KBM-7 (cell line): ENCODE measurements around the gene SLC9A8.

Experiments used
- DNase-seq: peaks from one replicate; pipeline ENCODE4 v3.0.0-alpha.2; 2015
- in situ Hi-C: fragments of 300-500 bp; cut with MboI; formaldehyde crosslinking; loops from 2 replicates; pipeline ENCODE4 v1.14.3; 2020; ENCODE audit warnings: low sequenced_read_pairs, low pct_unique_long_range_greater_than_20kb, mixed read lengths

The SLC9A8 gene

DNA sequence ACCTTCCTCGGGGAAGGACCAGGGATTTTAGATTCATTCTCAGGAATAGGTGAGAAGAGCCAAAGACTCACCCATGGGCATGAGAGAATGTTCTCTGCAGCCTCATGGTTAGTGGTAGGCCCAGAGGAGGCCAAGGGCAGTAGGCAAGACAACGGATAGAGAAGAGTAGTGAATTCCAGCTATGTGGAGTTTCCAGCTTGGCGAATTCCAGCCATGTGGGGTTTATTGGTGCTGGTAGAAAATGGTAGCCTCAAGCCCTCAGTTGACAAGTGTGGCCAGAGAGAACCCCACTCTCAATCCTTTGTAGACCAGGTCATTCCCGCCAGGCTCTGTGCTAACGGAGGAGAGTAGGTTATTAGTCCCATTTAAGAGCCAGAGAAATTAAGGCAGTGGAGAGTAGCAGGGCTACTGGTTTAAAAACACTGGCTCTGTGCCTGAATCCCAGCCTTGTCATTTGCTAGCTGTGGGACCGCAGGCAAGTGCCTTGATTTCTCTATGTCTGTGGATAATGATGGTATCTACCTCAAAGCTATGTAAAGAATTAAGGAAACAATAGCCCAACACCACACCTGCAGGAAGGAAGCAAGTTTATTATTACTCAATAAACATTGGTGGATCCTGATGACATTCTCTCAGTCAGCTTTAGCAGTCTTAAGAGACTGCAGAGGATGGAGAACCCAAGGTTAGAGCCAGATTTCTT is 2.0 kb upstream of the SLC9A8 start:
- in situ Hi-C loops: no loop called here
- DNase-seq: no peak

DNA sequence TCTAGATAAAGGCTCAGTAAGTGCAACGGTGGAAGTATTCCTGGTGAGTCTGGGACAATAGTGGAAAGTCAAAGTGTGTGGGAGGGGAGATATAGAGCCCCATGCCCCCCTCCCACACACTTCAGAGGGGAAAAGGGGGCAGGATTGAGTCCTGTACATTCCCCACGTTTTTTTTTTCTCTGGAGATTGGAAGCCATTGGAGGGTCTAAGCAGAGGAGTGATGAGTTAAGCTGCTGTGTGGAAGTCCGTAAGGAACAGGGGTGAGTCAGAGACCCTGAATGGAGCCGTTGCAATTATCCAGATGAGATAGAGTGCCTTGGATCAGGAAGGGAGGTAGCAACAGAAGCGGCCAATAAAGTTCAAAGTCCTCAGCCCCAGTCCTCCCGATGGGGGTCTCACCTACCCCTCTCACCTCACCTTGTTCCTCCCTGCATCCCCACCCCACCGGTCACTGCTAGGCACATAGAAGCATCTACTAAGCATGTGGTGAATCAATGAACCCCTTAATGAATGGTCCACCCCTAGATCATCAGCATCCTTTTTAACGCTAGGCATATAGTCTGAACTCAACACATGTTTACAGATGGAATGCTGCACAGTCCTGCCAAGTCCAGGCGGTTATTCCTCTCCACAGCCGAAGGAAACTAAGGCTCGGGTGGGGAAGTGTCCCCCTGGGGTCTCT is 662 bp upstream of the SLC9A8 start:
- in situ Hi-C loops: no loop called here
- DNase-seq: no peak

DNA sequence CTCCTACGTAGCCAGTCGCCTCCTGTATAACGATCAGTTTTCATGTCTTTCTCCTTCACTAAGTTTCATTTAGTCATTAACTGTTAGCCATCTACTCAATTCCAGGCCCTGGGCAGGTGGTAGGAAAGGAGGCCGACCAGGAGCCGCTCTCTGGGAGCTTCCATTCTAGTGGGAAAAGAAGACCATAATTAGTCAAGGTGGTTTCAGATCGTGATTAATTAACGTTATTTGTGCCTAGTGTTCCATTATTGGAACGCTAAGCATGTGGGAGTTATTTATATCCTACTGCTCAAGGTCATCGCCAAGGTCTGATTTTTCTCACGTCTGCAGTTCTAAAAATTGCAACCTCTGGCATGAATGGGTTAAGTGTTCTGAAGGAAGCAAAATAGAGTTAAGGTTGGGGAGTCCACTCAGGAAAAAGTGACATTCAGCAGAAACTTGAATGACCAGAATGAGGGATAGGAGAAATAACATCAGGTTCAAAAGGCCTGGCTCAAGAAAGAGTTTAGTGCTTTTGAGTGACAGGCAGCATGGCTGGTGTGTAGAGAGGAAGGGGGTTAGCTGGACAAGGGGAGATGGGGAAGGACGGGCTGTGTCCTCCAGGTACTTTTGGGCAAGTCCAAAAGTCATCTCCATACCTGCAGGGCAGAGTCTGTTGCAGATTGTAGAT is 812 bp downstream of the SLC9A8 start:
- no peak for DNase-seq
- in situ Hi-C loops: no loop called here

DNA sequence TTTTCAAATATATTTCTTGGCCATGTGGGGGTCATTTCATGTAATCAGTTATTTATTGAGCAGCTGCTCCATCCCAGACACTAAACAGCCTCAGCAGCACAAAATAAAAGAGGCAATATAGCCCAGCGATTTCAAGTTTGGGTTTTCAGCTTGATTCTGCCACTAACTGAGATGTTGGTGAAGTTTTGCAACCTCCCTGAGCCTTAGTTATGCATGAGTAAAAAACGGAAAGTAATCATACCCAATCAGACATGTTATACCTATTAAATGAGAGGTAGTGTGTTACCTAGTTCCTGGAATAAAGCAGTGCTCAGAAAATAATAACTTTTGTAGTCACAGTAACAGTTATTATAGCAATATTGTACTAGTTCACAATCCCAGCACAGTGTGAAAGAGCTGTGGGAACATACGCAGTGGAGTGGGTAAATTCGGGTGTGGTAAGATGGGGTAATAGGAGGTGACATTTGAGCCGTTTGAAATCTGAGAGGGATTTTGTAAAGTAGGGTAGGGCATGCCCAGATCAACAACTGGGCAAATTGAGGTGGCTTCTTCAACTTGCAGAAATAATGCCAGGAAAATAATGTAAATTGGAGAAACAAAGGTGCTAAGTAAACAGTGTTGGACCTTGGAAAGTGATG is 1.5 kb downstream of the SLC9A8 start:
- DNase-seq: no peak
- in situ Hi-C loops: no loop called here

DNA sequence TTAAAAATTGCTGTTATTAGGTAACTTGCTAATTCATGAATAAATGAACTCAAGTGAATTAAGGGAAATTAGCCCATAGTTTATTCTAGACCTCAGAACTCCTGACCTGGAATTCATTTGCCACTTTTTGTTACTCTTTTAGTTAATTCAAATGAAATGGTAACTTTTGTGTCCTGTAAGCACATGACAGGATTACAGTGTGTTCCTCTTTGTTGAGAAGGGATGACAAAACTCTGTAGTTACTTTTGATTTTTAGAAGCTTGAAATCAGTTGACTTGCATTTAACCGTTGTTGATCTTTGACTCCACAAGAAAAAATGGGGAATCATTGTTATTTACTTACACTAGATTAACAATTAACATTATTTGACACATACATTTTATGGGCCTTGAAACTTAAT is 6.2 kb downstream of the SLC9A8 start:
- no peak for DNase-seq
- in situ Hi-C loops: no loop called here

DNA sequence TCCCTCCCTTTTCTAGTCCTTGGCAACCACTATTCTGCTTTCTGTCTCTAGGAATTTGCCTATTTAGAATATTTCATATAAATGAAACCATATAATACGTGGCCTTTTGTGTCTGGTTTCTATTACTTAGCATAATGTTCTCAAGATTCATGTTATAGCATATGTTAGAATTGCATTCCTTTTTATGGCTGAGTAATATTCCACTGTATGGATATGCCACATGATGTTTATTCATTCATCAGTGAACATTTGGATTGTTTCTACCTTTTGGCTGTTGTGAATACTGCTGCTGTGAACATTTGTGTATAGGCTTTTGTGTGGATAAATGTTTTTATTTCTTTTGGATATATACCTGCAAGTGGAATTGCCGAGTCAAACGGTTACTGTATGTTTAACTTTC is 7.1 kb downstream of the SLC9A8 start:
- in situ Hi-C loops: no loop called here
- no peak for DNase-seq

DNA sequence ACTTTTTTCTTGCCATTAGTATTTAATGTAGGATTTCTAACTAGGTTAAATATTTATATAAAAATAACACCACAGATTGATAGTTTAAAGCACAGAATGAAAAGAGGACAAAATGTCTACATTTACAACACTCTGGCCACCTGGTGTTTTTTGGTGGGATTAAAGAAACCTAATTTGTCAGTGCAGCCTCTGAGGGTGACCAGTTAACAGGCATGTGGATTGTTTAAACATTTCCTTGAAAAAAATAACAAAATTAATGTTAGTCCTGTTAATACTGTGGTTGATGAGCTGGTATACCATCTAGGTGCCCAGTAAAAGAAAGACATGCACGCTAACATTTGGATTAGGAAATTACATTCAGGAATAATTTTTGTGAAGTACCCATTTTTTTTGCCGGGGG is 8.8 kb downstream of the SLC9A8 start:
- in situ Hi-C loops: no loop called here
- no peak for DNase-seq

DNA sequence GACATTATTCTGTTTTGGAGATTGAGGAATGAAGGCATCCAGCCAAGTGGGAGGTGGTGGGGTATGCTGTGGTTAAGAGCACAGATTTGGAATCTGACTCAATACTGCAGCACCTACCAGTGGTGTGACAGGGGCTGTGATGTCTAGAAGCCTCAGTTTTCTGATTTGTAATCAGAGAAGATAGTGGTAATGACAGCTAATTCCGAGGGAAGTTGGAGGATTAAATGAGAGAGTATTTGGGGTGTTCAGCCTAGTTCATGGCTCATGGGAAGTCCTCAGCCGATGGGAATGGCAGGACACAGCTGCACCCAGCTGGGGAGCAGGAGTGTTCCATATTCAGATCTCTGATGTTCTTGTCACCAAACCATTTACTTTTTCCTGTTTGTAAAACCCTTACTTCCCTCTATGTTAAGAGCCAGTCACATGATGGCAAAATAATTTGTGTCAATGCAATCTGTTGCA is 9.3 kb downstream of the SLC9A8 start:
- in situ Hi-C loops: no loop called here
- no peak for DNase-seq

DNA sequence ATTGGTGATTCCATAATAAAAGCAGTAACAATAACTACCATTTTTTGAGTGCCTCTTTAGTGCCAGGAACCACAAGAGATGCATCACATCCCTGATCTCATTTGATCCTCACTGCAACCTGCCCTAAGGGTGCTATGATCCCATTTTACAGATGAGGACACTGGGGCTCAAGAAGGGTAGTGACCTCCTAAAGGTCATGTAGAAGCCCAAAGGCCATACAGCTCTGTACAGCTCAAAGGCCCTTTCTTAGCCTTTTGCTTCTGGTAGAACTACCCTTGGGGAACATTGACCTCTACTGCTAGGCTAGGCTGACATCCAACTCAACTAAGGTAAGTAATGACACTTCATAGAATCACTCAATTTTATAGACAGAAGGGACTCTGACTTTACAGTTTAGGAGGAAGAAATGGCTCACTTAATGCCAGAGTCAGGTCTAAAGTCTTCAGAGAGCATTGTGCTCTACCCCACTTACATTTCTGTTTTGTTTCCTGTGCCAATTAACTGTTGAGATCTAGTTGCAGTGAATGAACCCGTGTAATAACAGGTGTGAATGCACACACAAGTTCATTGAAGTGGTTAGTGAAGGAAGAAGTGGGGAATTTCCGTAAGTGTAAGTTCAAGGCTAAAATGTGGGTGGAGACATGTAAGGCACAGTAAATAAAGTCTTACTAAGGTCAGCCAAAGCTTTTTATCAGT is 10.7 kb downstream of the SLC9A8 start:
- no peak for DNase-seq
- in situ Hi-C loops: no loop called here

DNA sequence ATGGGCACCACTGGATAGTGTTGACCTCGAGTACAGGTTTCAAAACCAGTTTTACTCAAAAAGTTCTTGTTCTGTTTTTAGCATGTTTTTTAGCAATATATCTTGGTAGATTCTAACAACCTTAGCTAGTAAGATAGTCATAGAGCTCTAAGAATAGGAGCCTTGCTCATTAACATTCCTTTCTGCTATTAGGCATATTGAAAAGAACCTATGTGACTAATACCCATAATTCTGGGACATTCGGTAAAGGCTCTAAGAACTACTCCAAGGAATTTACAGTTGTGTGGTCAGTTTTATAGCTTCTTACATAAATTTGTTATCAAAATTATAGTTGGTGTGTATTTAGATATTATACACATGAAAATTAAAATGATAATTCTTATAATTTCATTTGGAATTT is 11.6 kb downstream of the SLC9A8 start:
- in situ Hi-C loops: no loop called here
- DNase-seq: no peak

DNA sequence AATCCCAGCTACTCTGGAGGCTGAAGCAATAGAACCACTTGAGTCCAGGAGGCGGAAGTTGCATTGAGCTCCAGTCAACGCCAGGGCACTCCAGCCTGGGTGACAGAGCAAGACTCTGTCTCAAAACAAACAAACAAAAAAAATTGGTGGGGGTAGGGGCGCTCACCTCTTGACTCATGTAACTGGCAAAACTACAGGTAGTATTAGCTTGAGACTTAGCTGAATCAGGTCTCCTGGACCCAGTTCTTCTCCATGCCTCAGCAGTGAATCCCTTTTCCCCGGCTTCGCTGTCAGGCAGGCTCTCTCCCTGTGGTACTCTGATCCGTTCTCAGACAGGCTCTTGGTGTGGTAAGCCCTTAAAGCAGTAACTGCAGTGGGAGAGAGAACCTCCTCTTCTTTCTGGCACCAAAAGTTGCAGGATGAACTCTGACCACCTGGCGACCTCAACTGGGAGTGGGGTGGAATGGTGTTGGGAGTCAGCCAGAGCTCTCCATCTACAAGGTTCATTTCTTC is 12.9 kb downstream of the SLC9A8 start:
- DNase-seq: no peak
- in situ Hi-C loops: no loop called here

DNA sequence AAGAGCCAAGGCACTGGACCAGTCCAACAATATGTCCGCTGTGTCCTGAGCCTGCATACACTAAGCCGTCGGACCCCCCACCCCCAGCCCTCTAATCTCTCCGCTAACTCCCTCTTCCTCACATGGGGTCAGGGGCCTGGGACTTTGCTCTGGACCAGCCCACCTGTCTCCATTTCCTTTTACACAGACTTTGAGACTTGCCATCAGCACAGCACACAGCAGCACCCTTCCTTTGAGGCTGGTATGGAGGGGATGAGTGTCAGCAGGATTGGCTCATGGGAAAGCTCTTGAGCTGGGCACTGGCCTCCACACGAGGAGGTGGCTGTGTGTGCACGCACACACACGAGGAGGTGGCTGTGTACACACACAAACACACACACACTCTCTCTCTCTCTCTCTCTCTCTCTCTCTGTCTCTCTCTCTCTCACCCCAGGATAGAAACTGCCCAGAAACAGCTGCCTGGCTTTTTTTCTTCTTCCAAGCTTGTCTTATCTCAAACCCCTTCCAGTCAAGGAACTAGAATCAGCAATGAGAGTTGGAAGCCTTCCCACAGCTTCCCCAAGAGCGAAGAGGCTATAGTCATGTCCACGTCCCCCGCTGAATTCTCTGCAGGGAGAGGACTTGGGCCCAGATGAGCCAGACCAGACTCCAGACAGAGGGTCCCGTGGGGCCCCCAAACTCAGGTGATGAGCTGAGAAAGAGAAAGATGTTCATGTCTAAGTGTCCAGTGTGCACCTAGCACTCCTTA is 18.6 kb downstream of the SLC9A8 start:
- in situ Hi-C loops: no loop called here

DNA sequence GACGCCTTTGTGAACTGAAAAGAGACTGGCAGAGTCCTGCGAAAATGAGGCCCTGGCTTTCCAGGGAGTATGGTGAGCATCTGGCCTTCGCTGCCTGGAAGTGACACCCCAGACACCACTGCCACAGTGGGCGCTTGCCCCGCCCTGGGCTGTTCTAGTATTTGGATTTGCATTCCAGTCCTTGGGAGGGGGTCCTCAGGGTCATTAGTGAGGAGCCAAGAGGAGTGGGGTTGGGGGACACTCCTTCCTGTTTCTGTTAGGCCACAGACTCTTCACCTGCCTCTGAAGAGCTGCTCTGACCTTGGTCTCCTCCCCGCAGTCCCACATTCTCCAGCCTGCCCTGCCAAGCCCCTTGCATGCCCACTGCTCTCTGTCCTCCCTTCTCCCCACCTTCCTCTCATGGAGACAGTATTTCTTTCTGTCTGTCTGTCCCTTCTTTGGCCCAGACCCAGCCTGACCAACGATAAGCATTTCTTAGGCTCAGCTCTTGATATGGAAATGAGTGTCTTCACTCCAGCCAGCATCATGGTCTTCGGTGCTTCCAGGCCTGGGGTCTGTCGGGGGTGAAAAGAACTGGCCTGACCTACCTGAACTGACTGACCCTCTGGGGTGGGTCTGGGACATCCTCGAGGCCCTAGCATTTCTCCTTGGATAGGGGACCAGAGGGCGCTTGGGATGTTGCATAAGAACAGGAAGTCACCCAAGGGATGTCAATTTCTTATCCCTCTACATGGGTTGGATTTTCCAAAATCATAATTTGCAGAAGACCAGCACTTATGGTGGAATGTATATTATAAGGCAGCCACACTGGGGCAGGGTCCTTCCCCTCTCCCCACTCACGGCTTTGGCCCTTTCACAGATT is 19.4 kb downstream of the SLC9A8 start:
- in situ Hi-C loops: no loop called here
- no peak for DNase-seq

More for the DNA sequence above, 18.6 kb downstream of the SLC9A8 start:
- no peak for DNase-seq

DNA sequence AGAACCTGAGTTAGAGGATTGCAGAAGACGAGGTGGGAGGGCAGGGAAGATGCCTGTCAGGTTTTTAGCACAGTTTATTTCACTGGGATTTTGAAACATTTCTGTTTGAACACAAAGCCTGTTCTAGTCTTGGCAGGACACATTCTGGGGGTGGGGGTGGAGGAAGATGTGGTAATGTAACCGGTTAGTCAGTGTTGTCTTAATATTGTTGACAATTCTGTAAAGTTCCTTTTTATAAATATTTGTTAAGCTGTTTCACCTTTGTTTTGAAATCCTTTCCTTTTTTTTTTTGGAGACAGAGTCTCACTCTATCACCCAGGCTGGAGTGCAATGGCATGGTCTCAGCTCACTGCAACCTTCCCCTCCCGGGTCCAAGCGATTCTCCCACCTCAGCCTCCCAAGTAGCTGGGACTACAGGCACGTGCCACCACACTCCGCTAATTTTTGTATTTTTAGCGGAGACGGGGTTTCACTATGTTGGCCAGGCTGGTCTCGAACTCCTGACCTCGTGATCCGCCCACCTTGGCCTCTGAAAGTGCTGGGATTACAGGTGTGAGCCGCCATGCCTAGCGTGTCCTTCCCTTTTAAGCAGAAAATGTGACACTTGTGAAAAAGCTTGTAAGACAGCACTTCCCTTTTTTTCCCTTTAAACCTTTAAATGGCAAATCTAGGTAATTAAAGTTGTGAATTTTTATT is 20.2 kb downstream of the SLC9A8 start:
- DNase-seq: no peak
- in situ Hi-C loops: no loop called here

DNA sequence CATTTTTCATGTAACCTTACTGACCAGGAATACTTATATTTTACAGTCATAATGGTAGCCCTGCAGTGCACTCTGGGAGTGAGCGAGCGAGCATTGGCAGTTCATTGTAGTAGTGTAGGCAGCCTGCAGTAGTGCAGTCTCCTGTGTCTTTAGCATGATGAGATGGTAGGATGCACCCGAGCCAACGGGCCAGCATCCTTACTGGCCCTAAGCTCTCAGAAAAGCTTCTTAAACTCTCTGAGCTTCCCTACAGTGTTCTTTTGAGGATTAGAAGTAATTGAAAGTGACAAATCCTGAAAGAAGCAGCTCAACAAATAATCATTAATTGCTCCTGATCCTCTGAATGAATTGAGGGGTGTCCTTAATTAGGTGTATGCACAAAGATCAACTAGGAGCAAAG is 20.9 kb downstream of the SLC9A8 start:
- in situ Hi-C loops: no loop called here
- DNase-seq: no peak

DNA sequence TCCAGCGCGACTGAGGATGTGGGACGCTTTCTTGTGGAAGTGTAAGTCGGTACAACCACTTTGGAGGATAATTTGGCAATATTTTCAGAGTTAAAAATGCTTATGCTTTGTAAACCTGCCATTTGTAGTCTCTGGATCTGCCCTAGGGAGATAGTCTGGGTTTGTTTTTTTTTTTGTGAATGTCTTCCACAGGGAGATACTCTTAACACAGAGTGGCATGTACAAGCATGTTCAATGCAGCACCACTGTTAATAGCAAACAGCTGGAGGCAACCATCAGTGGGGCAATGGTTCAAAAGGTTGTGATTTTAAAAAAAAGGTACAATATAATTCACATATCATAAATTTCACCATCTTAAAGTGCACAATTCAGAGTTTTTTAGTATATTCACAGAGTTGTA is 22.4 kb downstream of the SLC9A8 start:
- in situ Hi-C loops: no loop called here
- no peak for DNase-seq

DNA sequence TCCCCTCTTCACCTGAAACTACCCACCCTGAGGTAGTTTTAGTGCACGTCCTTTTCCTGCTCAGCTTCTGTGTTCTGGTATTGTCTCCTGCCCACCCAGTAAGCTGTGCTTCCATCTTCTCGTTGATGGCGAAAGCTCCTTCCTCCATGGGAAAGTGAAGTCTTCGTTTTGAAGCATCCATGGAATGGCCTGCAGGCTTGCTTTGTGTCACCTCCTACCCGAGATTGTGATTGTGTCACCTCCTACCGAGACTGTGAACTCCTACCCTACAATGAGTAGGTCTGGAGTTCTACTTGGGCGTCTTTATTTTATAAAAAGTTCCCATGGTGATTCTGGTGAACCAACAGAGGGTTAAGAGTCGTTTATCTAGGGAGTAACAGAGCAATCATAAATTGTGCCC is 25.9 kb downstream of the SLC9A8 start:
- in situ Hi-C loops: no loop called here
- DNase-seq: no peak
